GM12864 (cell line): ENCODE results near the gene PPP1R14C.
"Not testable (repeated sequence)": the region's sequence is repeated elsewhere in the genome, so short reads cannot be mapped to it uniquely, and the experiment has no call there.

Source experiments
- DNase-seq: peaks from one replicate; pipeline ENCODE4 v3.0.0-alpha.2; 2011; ENCODE audit warnings: low read depth
- H3K4me3 ChIP-seq: 2 replicates; pipeline ENCODE4 v1.5.1; 2011; ENCODE audit warnings: mild to moderate bottlenecking, low read depth, low read length, control low read depth
- CTCF ChIP-seq: IDR thresholded peaks from 2 replicates; pipeline ENCODE4 v1.5.1; 2011; ENCODE audit warnings: low read depth, mild to moderate bottlenecking, moderate library complexity, low read length, control low read depth, inconsistent platforms; ENCODE audit errors: missing control alignments

PPP1R14C gene

GRCh38 chr6:150176659-150177058 lies 33.8 kb downstream of the PPP1R14C start:
- no peak overlapping the region for H3K4me3 ChIP-seq
- TF ChIP-seq CTCF = no peak
- DNase-seq = no peak

GRCh38 chr6:150177259-150177951 lies 34.6 kb downstream of the PPP1R14C start:
- no peak overlapping the region for H3K4me3 ChIP-seq
- DNase-seq = no peak
- no peak for TF ChIP-seq CTCF

- no peak overlapping the region for H3K4me3 ChIP-seq
- no peak for TF ChIP-seq CTCF
- DNase-seq = no peak
Observed at GRCh38 chr6:150177952-150178520, 35.2 kb downstream of the PPP1R14C start.

GRCh38 chr6:150179030-150179429 lies 36.2 kb downstream of the PPP1R14C start:
- TF ChIP-seq CTCF = no peak
- H3K4me3 ChIP-seq = no peak overlapping the region
- DNase-seq = no peak

- not testable (repeated sequence) for DNase-seq, H3K4me3 ChIP-seq
Observed at GRCh38 chr6:150179907-150180424, 37.1 kb downstream of the PPP1R14C start.

GRCh38 chr6:150180517-150180916 lies 37.7 kb downstream of the PPP1R14C start:
- TF ChIP-seq CTCF = no peak
- H3K4me3 ChIP-seq = no peak overlapping the region
- DNase-seq = no peak

GRCh38 chr6:150182460-150183078 lies 39.7 kb downstream of the PPP1R14C start:
- no peak for DNase-seq
- H3K4me3 ChIP-seq = no peak overlapping the region
- no peak for TF ChIP-seq CTCF
